Measurements from ENCODE around the gene LPP. TPM values are rescaled to one million over a fixed set of nuclear protein-coding genes. Genes with fewer than 3 reads are reported as not detected.
A peak's percentile ranks its signal among the peaks of the same experiment; 100 is the strongest.

The LPP gene
- total RNA-seq, 2 donors from 2014 or later = 1,568 to 1,607 TPM

DNA sequence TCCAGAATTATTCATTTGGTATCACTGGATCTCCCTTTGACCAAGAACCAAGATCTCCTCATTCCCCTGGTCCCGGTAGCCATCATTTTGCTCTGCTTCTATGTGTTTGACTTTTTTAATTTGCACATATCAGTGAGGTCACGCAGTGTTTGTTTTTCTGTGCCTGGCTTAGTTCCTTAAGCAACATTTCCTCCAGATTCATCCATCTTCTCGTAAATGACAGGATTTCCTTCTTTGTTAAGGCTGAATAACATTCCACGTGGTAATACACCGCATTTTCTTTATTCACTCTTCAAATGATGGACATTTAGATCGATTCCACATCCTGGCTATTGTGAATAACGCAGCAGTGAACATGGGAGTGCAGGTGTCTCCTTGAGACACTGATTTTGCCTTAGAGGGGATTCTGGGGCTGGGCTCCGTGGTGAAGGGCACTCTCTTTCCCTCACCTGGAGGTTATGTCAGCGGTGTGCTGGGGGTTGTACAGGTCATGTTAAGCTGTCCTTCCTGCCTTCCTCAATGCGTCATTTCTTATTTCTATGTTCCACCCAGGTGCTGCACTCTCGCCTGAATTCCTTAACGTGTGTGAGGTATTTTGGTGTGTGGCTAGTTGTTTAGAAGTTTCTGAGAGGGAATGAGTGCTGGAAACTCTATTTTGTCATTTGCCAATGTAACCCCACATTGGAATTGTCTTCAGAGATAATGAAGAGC is 212.2 kb downstream of the LPP start:
- Histone ChIP-seq H3K27ac (peak overlapping the region; percentile 24 to 38), H3K27me3 (replicated peaks; ENCODE audit: insufficient read depth) (no peaks in the 10 kb centered on the region), H3K36me3 (no peaks in the 10 kb centered on the region), H3K9me3 (no peaks in the 10 kb centered on the region), H3K4me1 (ENCODE audit: control insufficient read depth in 1 of 2, low read depth in 2 of 2) (peaks cover 38 to 61% of the 10 kb centered on the region in 2 donors), H3K4me3 (peak overlapping the region; percentile 11)
- TF ChIP-seq CTCF (IDR thresholded peaks at IDR 0.05) = no peak
- ATAC-seq (ENCODE audit: insufficient number of reproducible peaks, low FRiP score, low read depth) = peak; percentile 77
- DNase-seq (ENCODE audit: low spot score) = no peak

- peaks cover 38 to 61% of the 10 kb centered on the region in 2 donors for H3K4me1 ChIP-seq (ENCODE audit: control insufficient read depth in 1 of 2, low read depth in 2 of 2)
- H3K36me3 ChIP-seq = no peaks in the 10 kb centered on the region
- peak overlapping the region; percentile 37 to 51 for H3K27ac ChIP-seq
- no peaks in the 10 kb centered on the region for H3K27me3 ChIP-seq (replicated peaks; ENCODE audit: insufficient read depth)
- ATAC-seq (ENCODE audit: insufficient number of reproducible peaks, low FRiP score, low read depth) (no peak), DNase-seq (ENCODE audit: low spot score) (no peak)
- no peak for TF ChIP-seq CTCF (IDR thresholded peaks at IDR 0.05)
- no peak overlapping the region for H3K4me3 ChIP-seq
- H3K9me3 ChIP-seq = no peaks in the 10 kb centered on the region
Observed at GRCh38 chr3:188367678-188368077, 213.7 kb downstream of the LPP start.

DNA sequence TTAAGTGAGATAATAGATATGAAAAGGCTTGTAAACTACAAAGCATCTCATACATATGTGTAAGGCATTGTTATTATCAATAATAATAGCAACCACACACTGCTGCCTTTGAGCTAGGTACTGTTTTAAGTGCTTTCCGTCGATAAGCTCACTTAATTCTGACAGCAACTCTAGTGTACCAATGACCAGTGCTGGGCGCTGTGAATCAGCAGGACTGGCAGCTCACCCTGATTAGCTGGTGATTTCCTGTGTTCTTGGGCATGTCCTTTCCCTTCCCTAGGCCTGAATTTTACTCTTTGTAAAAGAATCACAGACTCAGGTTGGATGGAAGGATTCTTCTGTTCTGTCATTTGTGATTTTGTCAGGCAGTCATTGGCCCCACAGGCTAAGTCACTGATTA is 215.6 kb downstream of the LPP start:
- Histone ChIP-seq H3K9me3 (no peaks in the 10 kb centered on the region), H3K36me3 (no peaks in the 10 kb centered on the region), H3K27me3 (replicated peaks; ENCODE audit: insufficient read depth) (no peaks in the 10 kb centered on the region), H3K27ac (no peak overlapping the region), H3K4me3 (no peak overlapping the region), H3K4me1 (ENCODE audit: control insufficient read depth in 1 of 2, low read depth in 2 of 2) (peaks cover 32 to 45% of the 10 kb centered on the region in 2 donors)
- DNase-seq (ENCODE audit: low spot score) (no peak), ATAC-seq (ENCODE audit: insufficient number of reproducible peaks, low FRiP score, low read depth) (no peak)
- no peak for TF ChIP-seq CTCF (IDR thresholded peaks at IDR 0.05)

- no peaks in the 10 kb centered on the region for H3K27me3 ChIP-seq (replicated peaks; ENCODE audit: insufficient read depth)
- no peak overlapping the region for H3K27ac ChIP-seq
- no peaks in the 10 kb centered on the region for H3K9me3 ChIP-seq
- H3K36me3 ChIP-seq = no peaks in the 10 kb centered on the region
- no peak for TF ChIP-seq CTCF (IDR thresholded peaks at IDR 0.05)
- ATAC-seq (ENCODE audit: insufficient number of reproducible peaks, low FRiP score, low read depth) = no peak
- H3K4me1 ChIP-seq (ENCODE audit: control insufficient read depth in 1 of 2, low read depth in 2 of 2) = peaks cover 26 to 38% of the 10 kb centered on the region in 2 donors
- no peak for DNase-seq (ENCODE audit: low spot score)
- no peak overlapping the region for H3K4me3 ChIP-seq
Observed at GRCh38 chr3:188370081-188370830, 216.3 kb downstream of the LPP start.

DNA sequence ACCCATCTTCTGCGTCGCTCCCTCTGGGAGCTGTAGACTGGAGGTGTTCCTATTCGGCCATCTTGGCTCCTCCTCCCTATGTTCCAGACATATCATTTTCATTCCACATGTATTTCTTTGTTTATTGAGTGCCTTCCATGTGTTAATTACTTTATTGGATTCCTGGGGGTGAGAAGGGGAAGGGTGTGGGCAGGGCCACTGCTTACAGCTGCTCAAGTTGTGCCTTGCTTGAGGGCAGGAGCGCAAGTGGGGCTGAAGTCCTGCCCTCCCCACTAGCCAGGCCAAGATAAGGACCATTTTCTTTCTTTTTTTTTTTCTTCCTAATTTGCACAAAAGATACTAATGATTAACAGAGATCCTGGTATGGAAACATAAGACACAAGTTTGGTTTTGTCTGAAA is 224.8 kb downstream of the LPP start:
- H3K27me3 ChIP-seq (replicated peaks; ENCODE audit: insufficient read depth) = no peaks in the 10 kb centered on the region

More for the DNA sequence above, 224.8 kb downstream of the LPP start:
- Histone ChIP-seq H3K4me3 (no peak overlapping the region), H3K9me3 (no peaks in the 10 kb centered on the region), H3K4me1 (ENCODE audit: control insufficient read depth in 1 of 2, low read depth in 2 of 2) (peaks cover 10 to 32% of the 10 kb centered on the region in 2 donors), H3K27ac (no peak overlapping the region), H3K36me3 (no peaks in the 10 kb centered on the region)
- ATAC-seq (ENCODE audit: insufficient number of reproducible peaks, low FRiP score, low read depth) = no peak
- no peak for DNase-seq (ENCODE audit: low spot score)
- no peak for TF ChIP-seq CTCF (IDR thresholded peaks at IDR 0.05)
